GM19395 (cell line): ENCODE data around the gene CRBN.

Experiments used
- ATAC-seq: cut with Tn5 transposase; IDR thresholded peaks from one replicate; pipeline ENCODE4 v1.9.1; 2021; ENCODE audit warnings: mild to moderate bottlenecking, moderate library complexity; ENCODE audit not compliant: unreplicated experiment

The CRBN gene

GRCh38 chr3:3172627-3173026 is 6.9 kb downstream of the CRBN start:
- ATAC-seq = no peak

- peak; percentile 69 for ATAC-seq
These were observed 8.5 kb downstream of the CRBN start for GRCh38 chr3:3170998-3171397.

- ATAC-seq = no peak
These were observed 13.8 kb downstream of the CRBN start for GRCh38 chr3:3165650-3166049.

- no peak for ATAC-seq
These were observed 14.2 kb downstream of the CRBN start for GRCh38 chr3:3165241-3165640.

GRCh38 chr3:3160826-3161225 is 18.7 kb downstream of the CRBN start:
- no peak for ATAC-seq

- no peak for ATAC-seq
These were observed 22.0 kb downstream of the CRBN start for GRCh38 chr3:3157484-3157883.

- no peak for ATAC-seq
These were observed 24.4 kb downstream of the CRBN start for GRCh38 chr3:3154879-3155610.

GRCh38 chr3:3151513-3151912 is 28.0 kb downstream of the CRBN start:
- ATAC-seq = no peak

GRCh38 chr3:3149560-3149959 is 29.9 kb downstream of the CRBN start:
- no peak for ATAC-seq

- no peak for ATAC-seq
These were observed 33.7 kb downstream of the CRBN start for GRCh38 chr3:3145831-3146230.

GRCh38 chr3:3141939-3142338 is 37.6 kb downstream of the CRBN start:
- peak; percentile 66 for ATAC-seq

- ATAC-seq = no peak
These were observed 42.0 kb downstream of the CRBN start for GRCh38 chr3:3137526-3137925.

- no peak for ATAC-seq
These were observed 44.6 kb downstream of the CRBN start for GRCh38 chr3:3134750-3135448.

GRCh38 chr3:3133500-3133899 is 46.0 kb downstream of the CRBN start:
- no peak for ATAC-seq

GRCh38 chr3:3129579-3129978 is 49.9 kb downstream of the CRBN start:
- no peak for ATAC-seq

GRCh38 chr3:3127432-3128010 is 52.0 kb downstream of the CRBN start:
- ATAC-seq = peak; percentile 25

- ATAC-seq = peak; percentile 93
These were observed 52.7 kb downstream of the CRBN start, which contains the start of gene TRNT1 for GRCh38 chr3:3126477-3127431. TRNT1 (plus strand) TSS chr3:3126940; CDS start chr3:3129041, 2,101 bp downstream.

GRCh38 chr3:3125977-3126376 is 53.5 kb downstream of the CRBN start:
- ATAC-seq = no peak

- peak; percentile 52 for ATAC-seq
These were observed 60.1 kb downstream of the CRBN start for GRCh38 chr3:3119393-3119851.

- no peak for ATAC-seq
These were observed 61.8 kb downstream of the CRBN start for GRCh38 chr3:3117651-3118050.
